GM21576 (cell line): ENCODE results near the gene RBM25.

Experiments used
- ATAC-seq: cut with Tn5 transposase; IDR thresholded peaks from one replicate; pipeline ENCODE4 v1.9.1; 2021; ENCODE audit warnings: mild to moderate bottlenecking, moderate library complexity; ENCODE audit not compliant: unreplicated experiment

The RBM25 gene

GRCh38 chr14:73102806-73103497, 44.6 kb downstream of the RBM25 start:
- no peak for ATAC-seq

- no peak for ATAC-seq
These were observed 46.7 kb downstream of the RBM25 start for GRCh38 chr14:73105050-73105449.

- ATAC-seq, result no peak
These were observed 47.4 kb downstream of the RBM25 start for GRCh38 chr14:73105727-73106126.

- ATAC-seq, result no peak
These were observed 57.8 kb downstream of the RBM25 start for GRCh38 chr14:73116079-73116665.

GRCh38 chr14:73124180-73124894, 66.0 kb downstream of the RBM25 start:
- ATAC-seq, result no peak

- ATAC-seq, result no peak
These were observed 66.8 kb downstream of the RBM25 start for GRCh38 chr14:73125169-73125588.

GRCh38 chr14:73125746-73126145, 67.4 kb downstream of the RBM25 start:
- no peak for ATAC-seq

GRCh38 chr14:73133795-73134194, 75.5 kb downstream of the RBM25 start:
- no peak for ATAC-seq

GRCh38 chr14:73136085-73136386, 77.7 kb downstream of the RBM25 start:
- no peak for ATAC-seq

GRCh38 chr14:73136387-73137225, 78.3 kb downstream of the RBM25 start, which contains the start of gene PSEN1:
PSEN1 (plus strand) TSS chr14:73136507; CDS start chr14:73148020, 11,513 bp downstream.
- ATAC-seq, result peak; percentile 89

GRCh38 chr14:73140811-73141323, 82.5 kb downstream of the RBM25 start:
- ATAC-seq, result no peak

- ATAC-seq, result no peak
These were observed 83.9 kb downstream of the RBM25 start for GRCh38 chr14:73142216-73142615.

- ATAC-seq, result no peak
These were observed 84.7 kb downstream of the RBM25 start for GRCh38 chr14:73143003-73143402.

GRCh38 chr14:73143617-73144016, 85.3 kb downstream of the RBM25 start:
- ATAC-seq, result no peak

GRCh38 chr14:73145371-73145770, 87.0 kb downstream of the RBM25 start:
- ATAC-seq, result no peak

GRCh38 chr14:73146111-73146510, 87.8 kb downstream of the RBM25 start:
- ATAC-seq, result no peak

GRCh38 chr14:73149753-73150152, 91.4 kb downstream of the RBM25 start:
- no peak for ATAC-seq

- ATAC-seq, result no peak
These were observed 94.9 kb downstream of the RBM25 start for GRCh38 chr14:73153272-73153671.

- ATAC-seq, result no peak
These were observed 103.9 kb downstream of the RBM25 start for GRCh38 chr14:73162251-73162650.

GRCh38 chr14:73166399-73166798, 108.1 kb downstream of the RBM25 start:
- no peak for ATAC-seq

GRCh38 chr14:73167727-73168126, 109.4 kb downstream of the RBM25 start:
- ATAC-seq, result no peak
